Ovary (tissue), 9 donors: ENCODE results near the gene FGF5. TPM values are rescaled to one million over a fixed set of nuclear protein-coding genes. Genes with fewer than 3 reads are reported as not detected.

Experiments used
- DNase-seq, 5 donors: peaks; one replicate each; pipeline ENCODE4 v3.0.0-alpha.2; 2019 to 2020
- H3K27ac ChIP-seq, 2 donors: fragments of 200-600 bp; one replicate each; pipeline versions ENCODE4 v1.5.1 to v1.8.0; 2019 to 2022
- H3K27me3 ChIP-seq: fragments of 200-600 bp; one replicate; pipeline ENCODE4 v1.8.0; 2022
- H3K36me3 ChIP-seq: fragments of 200-600 bp; sonication (generic); one replicate; pipeline ENCODE4 v1.5.1; 2019
- H3K4me1 ChIP-seq: one replicate; pipeline ENCODE4 v1.8.1; 2013; ENCODE audit warnings: mild to moderate bottlenecking, moderate library complexity; ENCODE audit not compliant: insufficient read depth
- H3K4me3 ChIP-seq: fragments of 200-600 bp; sonication (generic); one replicate; pipeline ENCODE4 v1.5.1; 2017
- H3K9me3 ChIP-seq, 2 donors: fragments of 200-600 bp in 1 of 2; sonication (generic) in 1 of 2; one replicate each; pipeline versions ENCODE4 v1.5.1 to v1.8.1; 2013 to 2019; ENCODE audit warnings: mild to moderate bottlenecking in 1 of 2, moderate library complexity in 1 of 2
- EP300 ChIP-seq: sonication (generic); formaldehyde crosslinking; IDR thresholded peaks from one replicate; pipeline ENCODE4 v1.6.1; 2017; ENCODE audit warnings: antibody characterized with exemption
- POLR2A ChIP-seq: fragments of 450-650 bp; IDR thresholded peaks from one replicate; pipeline ENCODE4 v1.6.1; 2017; ENCODE audit warnings: antibody characterized with exemption, mild to moderate bottlenecking, moderate library complexity
- WGBS, 3 donors: extraction: QIAGEN DNeasy Blood & Tissue Kit in 1 of 3; methylation state at CpG; one replicate each; pipeline versions ENCODE4 v1.1.5 to v1.1.7; 2013 to 2017; 5-methylcytosine and 5-hydroxymethylcytosine counted together
- intact Hi-C, 4 donors: fragments of 100-400 bp; cut with DNase I; formaldehyde crosslinking; loops; one replicate each; pipeline versions ENCODE4 v1.11.0 to v1.15.1; 2022 to 2023
- polyA plus RNA-seq, 2 donors: library from polyadenylated mRNA; stranded (reverse); fragments of 200-250 nt in 1 of 2; fragments of 350-450 nt in 1 of 2; fragmentation: Illumina TruSeq in 1 of 2; extraction: RNeasy Lipid Tissue Mini Kit (QIAGEN cat#74804) in 1 of 2; gene quantifications; one replicate each; pipeline ENCODE4 v1.2.3, GENCODE V29; 2013 to 2014
- total RNA-seq, 7 donors: library from RNA; depleted of rRNA in 2 of 7; stranded (reverse); fragments of >200 nt in 2 of 7; fragmentation: NEBNext Ultra II Directional in 3 of 7; extraction: Animal tissue kit (Norgen Biotek cat#: 25700) in 3 of 7; gene quantifications; one replicate each; pipeline versions ENCODE4 v1.1.0 to v1.2.4, GENCODE V29; 2016 to 2023
- TF ChIP-seq, protein P1 (sequence below), 3 donors: fragments of 450-650 bp in 2 of 3; fragments of 200-600 bp in 1 of 3; IDR thresholded peaks; one replicate each; pipeline versions ENCODE4 v1.5.1 to v1.8.0; 2016 to 2022; ENCODE audit warnings: antibody characterized with exemption in 3 of 3, mild to moderate bottlenecking in 1 of 3
- donor health status: DM: no; HTN: no; CAD: no; lungs with moderate emphysema.
- donor health status: DM: no; HTN: no; CAD: no.
- donor health status: Bipolar disorder and iron deficiency.
- donor health status: DM: yes; HTN: yes; CAD: no.
- donor health status: DM: no; HTN: no; CAD: no.
- donor health status: DM: yes; HTN: yes; CAD: no.

FGF5 gene
- total and polyA plus RNA-seq, 9 donors, result 0.03 to 1.8 (median 0.19) TPM; not detected in 3

DNA sequence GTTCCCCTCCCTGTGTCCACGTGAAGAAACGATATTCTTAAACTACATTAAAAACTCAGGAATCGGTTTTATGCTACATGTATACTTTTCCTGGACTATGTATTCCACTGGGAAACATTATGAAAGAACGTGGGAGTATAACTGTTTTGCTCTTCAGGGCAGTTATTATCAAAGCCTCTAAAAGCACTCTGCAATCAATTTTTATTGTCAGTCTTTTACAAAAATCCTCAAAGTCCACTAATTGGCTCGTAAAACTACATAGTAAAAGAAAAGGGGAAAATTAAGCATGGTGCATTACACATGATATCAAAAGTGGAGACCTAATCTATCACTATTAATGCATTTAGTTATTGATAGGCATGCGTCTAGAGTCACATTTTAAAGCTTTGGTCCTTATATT is 57.7 kb downstream of the FGF5 start:
- no peaks in the 10 kb centered on the region for H3K36me3 ChIP-seq
- no peaks in the 10 kb centered on the region for H3K4me1 ChIP-seq
- no peak overlapping the region for H3K4me3 ChIP-seq
- DNase-seq, result no peak
- H3K27ac ChIP-seq, result no peak overlapping the region
- WGBS, 3 donors, result 67 to 84% (median 81%) methylated on average over 6 of the region's 6 CpGs
- intact Hi-C loops, result no loop called here
- no peaks in the 10 kb centered on the region for H3K27me3 ChIP-seq
- TF ChIP-seq, protein P1, sequence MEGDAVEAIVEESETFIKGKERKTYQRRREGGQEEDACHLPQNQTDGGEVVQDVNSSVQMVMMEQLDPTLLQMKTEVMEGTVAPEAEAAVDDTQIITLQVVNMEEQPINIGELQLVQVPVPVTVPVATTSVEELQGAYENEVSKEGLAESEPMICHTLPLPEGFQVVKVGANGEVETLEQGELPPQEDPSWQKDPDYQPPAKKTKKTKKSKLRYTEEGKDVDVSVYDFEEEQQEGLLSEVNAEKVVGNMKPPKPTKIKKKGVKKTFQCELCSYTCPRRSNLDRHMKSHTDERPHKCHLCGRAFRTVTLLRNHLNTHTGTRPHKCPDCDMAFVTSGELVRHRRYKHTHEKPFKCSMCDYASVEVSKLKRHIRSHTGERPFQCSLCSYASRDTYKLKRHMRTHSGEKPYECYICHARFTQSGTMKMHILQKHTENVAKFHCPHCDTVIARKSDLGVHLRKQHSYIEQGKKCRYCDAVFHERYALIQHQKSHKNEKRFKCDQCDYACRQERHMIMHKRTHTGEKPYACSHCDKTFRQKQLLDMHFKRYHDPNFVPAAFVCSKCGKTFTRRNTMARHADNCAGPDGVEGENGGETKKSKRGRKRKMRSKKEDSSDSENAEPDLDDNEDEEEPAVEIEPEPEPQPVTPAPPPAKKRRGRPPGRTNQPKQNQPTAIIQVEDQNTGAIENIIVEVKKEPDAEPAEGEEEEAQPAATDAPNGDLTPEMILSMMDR (IDR thresholded peaks at IDR 0.05), result no peak
- TF ChIP-seq POLR2A, result no peak
- TF ChIP-seq EP300, result no peak
- H3K9me3 ChIP-seq, result no peaks in the 10 kb centered on the region

DNA sequence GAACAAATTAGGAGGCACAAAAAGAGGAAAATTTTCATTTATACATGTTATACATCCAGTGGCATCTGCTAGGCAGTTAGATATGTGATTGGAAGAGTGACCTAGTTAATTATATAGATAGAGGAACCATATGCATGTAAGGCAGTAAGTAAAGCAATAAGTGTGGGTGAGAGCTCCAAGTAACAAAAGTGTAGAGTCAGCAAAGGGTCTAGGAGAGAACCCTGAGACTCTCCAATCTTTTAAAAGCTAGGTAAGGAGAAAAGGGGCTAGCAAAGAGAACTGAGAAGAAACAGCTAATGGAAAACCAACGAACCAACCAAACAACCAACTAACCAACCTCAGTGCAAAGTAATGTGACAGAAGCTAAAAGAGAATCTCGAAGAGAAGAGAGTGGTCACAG is 65.2 kb downstream of the FGF5 start:
- peaks cover 7% of the 10 kb centered on the region for H3K4me1 ChIP-seq
- TF ChIP-seq EP300, result no peak
- no peak for TF ChIP-seq POLR2A
- TF ChIP-seq, protein P1 (IDR thresholded peaks at IDR 0.05), result no peak
- DNase-seq, result no peak
- H3K36me3 ChIP-seq, result no peaks in the 10 kb centered on the region
- intact Hi-C loops, result no loop called here
- no peaks in the 10 kb centered on the region for H3K27me3 ChIP-seq
- H3K4me3 ChIP-seq, result no peak overlapping the region
- WGBS, 3 donors, result 87 to 94% (median 90%) methylated on average over 2 of the region's 2 CpGs
- no peak overlapping the region for H3K27ac ChIP-seq
- no peaks in the 10 kb centered on the region for H3K9me3 ChIP-seq

DNA sequence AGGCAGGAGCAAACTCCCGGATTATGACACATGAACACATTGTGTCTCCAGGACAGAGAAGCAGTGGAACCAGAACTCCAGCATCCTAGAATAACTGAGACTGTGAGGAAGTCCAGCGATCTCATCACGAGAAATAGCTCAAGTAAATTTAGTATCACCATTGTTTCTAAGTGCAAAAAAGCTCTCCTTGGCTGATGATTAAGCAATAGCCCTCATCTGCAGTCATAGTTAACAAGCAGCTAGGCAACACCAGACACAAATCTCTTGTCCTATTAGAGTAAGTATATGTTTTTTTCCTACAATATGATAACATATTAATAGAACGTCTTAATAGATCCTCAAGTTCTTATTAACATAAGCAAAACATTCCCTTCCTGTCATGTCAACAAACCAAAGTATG is 66.7 kb downstream of the FGF5 start:
- TF ChIP-seq, protein P1 (IDR thresholded peaks at IDR 0.05), result no peak
- TF ChIP-seq POLR2A, result no peak
- TF ChIP-seq EP300, result no peak
- intact Hi-C loops, result no loop called here
- H3K27ac ChIP-seq, result no peak overlapping the region

DNA sequence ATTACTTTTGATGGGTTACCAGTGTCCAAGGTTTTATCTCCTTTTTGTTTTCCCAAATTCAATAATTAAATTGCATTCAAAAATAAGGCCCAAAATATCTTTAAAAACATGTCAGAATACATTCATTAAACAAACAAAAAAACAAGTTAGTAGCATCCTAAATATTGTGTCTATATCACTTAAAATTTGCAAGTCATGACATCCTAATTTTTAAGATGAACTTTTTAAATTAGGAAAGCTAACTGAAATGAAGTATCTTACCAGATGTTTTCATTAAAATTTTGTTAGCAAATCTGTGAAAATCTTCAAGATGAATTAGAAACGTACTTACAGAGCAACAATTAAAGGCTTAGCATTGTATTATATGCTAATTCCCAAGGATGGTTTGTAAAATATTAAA is 68.1 kb downstream of the FGF5 start:
- H3K36me3 ChIP-seq, result no peaks in the 10 kb centered on the region
- intact Hi-C loops, result no loop called here

More for the DNA sequence above, 66.7 kb downstream of the FGF5 start:
- H3K4me1 ChIP-seq, result peaks cover 7% of the 10 kb centered on the region
- no peaks in the 10 kb centered on the region for H3K9me3 ChIP-seq
- DNase-seq, result no peak
- no peaks in the 10 kb centered on the region for H3K36me3 ChIP-seq
- H3K27me3 ChIP-seq, result no peaks in the 10 kb centered on the region
- no peak overlapping the region for H3K4me3 ChIP-seq
- WGBS, 3 donors, result 9 to 36% (median 22%) methylated on average over 4 of the region's 4 CpGs

More for the DNA sequence above, 68.1 kb downstream of the FGF5 start:
- H3K27ac ChIP-seq, result no peak overlapping the region
- no peaks in the 10 kb centered on the region for H3K27me3 ChIP-seq
- peaks cover 7% of the 10 kb centered on the region for H3K4me1 ChIP-seq
- H3K4me3 ChIP-seq, result no peak overlapping the region
- TF ChIP-seq, protein P1 (IDR thresholded peaks at IDR 0.05), result no peak
- TF ChIP-seq EP300 (no peak), POLR2A (no peak)
- no peaks in the 10 kb centered on the region for H3K9me3 ChIP-seq
- DNase-seq, result no peak
- WGBS, 3 donors, result 14 to 35% (median 14%) methylated on average over 1 of the region's 1 CpG
